ENCODE measurements around the gene PIGZ. TPM values are rescaled to one million over a fixed set of nuclear protein-coding genes. Genes with fewer than 3 reads are reported as not detected.

PIGZ gene
- total RNA-seq, 4 donors from 2014 or later: 0.29 to 21.5 (median 2.3) TPM

- Histone ChIP-seq H3K4me3 (no peak overlapping the region), H3K36me3 (no peaks in the 10 kb centered on the region), H3K27me3 (no peaks in the 10 kb centered on the region), H3K27ac (no peak overlapping the region), H3K9me3 (no peaks in the 10 kb centered on the region), H3K4me1 (no peaks in the 10 kb centered on the region)
- intact Hi-C loops (cut with DNase I; ENCODE audit: low total_unique reads): no loop called here
- no peak for DNase-seq
- TF ChIP-seq, protein P1, sequence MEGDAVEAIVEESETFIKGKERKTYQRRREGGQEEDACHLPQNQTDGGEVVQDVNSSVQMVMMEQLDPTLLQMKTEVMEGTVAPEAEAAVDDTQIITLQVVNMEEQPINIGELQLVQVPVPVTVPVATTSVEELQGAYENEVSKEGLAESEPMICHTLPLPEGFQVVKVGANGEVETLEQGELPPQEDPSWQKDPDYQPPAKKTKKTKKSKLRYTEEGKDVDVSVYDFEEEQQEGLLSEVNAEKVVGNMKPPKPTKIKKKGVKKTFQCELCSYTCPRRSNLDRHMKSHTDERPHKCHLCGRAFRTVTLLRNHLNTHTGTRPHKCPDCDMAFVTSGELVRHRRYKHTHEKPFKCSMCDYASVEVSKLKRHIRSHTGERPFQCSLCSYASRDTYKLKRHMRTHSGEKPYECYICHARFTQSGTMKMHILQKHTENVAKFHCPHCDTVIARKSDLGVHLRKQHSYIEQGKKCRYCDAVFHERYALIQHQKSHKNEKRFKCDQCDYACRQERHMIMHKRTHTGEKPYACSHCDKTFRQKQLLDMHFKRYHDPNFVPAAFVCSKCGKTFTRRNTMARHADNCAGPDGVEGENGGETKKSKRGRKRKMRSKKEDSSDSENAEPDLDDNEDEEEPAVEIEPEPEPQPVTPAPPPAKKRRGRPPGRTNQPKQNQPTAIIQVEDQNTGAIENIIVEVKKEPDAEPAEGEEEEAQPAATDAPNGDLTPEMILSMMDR (IDR thresholded peaks at IDR 0.05): no peak
- TF ChIP-seq POLR2A (IDR thresholded peaks at IDR 0.05): no peak
Observed at GRCh38 chr3:196916995-196917394, 51.6 kb downstream of the PIGZ start.

DNA sequence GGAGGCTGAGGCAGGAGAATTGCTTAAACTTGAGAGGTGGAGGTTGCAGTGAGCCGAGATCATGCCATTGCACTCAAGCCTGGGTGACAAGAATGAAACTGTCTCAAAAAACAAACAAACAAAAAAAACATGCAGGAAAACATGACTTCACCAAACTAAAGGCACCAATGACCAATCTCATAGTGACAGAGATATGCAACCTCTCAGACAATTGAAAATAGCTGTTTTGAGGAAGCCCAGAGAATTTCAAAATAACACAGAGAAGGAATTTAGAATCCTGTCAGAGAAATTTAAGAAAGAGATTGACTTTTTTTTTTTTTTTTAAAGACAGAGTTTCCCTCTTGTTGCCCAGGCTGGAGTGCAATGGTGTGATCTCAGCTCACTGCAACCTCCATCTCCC is 52.4 kb downstream of the PIGZ start:
- H3K9me3 ChIP-seq: no peaks in the 10 kb centered on the region
- H3K4me1 ChIP-seq: no peaks in the 10 kb centered on the region
- no peak for DNase-seq
- H3K27ac ChIP-seq: no peak overlapping the region
- no peaks in the 10 kb centered on the region for H3K36me3 ChIP-seq
- no peak overlapping the region for H3K4me3 ChIP-seq
- H3K27me3 ChIP-seq: no peaks in the 10 kb centered on the region
- intact Hi-C loops (cut with DNase I; ENCODE audit: low total_unique reads): no loop called here
- TF ChIP-seq POLR2A (IDR thresholded peaks at IDR 0.05): no peak
- TF ChIP-seq, protein P1 (IDR thresholded peaks at IDR 0.05): no peak

DNA sequence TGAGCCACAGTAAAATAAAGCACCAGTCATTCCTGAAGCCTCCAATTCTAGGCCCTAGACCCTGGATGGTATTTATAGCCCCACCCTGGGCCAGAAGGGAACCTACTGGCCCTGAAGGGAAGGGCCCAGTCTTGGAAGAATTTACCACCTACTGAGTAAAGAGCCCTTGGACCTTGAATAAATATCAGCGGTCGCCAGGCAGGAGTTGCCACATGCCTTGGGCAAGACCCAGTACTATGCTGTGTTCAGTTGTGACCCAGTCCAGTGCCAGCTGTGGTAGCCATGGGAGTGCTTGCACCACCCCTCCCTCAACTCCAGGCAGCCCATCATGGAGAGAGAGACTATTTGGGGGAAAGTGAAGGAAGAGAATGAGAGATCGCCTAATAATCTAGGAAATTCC is 53.3 kb downstream of the PIGZ start:
- Histone ChIP-seq H3K27ac (no peak overlapping the region), H3K27me3 (no peaks in the 10 kb centered on the region), H3K4me1 (no peaks in the 10 kb centered on the region), H3K36me3 (no peaks in the 10 kb centered on the region), H3K4me3 (no peak overlapping the region), H3K9me3 (no peaks in the 10 kb centered on the region)
- intact Hi-C loops (cut with DNase I; ENCODE audit: low total_unique reads): no loop called here
- TF ChIP-seq POLR2A (IDR thresholded peaks at IDR 0.05): no peak
- TF ChIP-seq, protein P1 (IDR thresholded peaks at IDR 0.05): no peak
- DNase-seq: no peak

- no peaks in the 10 kb centered on the region for H3K4me1 ChIP-seq
- H3K4me3 ChIP-seq: no peak overlapping the region
- no peaks in the 10 kb centered on the region for H3K9me3 ChIP-seq
- no peaks in the 10 kb centered on the region for H3K27me3 ChIP-seq
- H3K27ac ChIP-seq: no peak overlapping the region
- no peak for DNase-seq
- intact Hi-C loops (cut with DNase I; ENCODE audit: low total_unique reads): no loop called here
- no peaks in the 10 kb centered on the region for H3K36me3 ChIP-seq
- TF ChIP-seq POLR2A (IDR thresholded peaks at IDR 0.05): no peak
- TF ChIP-seq, protein P1 (IDR thresholded peaks at IDR 0.05): no peak
Observed at GRCh38 chr3:196914866-196915265, 53.8 kb downstream of the PIGZ start.

GRCh38 chr3:196903740-196904139 is 64.9 kb downstream of the PIGZ start:
- H3K4me3 ChIP-seq: no peak overlapping the region
- no peaks in the 10 kb centered on the region for H3K36me3 ChIP-seq
- H3K9me3 ChIP-seq: no peaks in the 10 kb centered on the region
- DNase-seq: no peak
- no peak overlapping the region for H3K27ac ChIP-seq
- H3K4me1 ChIP-seq: no peaks in the 10 kb centered on the region
- no peaks in the 10 kb centered on the region for H3K27me3 ChIP-seq
- TF ChIP-seq, protein P1 (IDR thresholded peaks at IDR 0.05): no peak
- TF ChIP-seq POLR2A (IDR thresholded peaks at IDR 0.05): no peak
- intact Hi-C loops (cut with DNase I; ENCODE audit: low total_unique reads): no loop called here

Data from uterus (tissue), 4 donors.